B cell (primary cell): ENCODE measurements around the gene OR52E6. TPM values are rescaled to one million over a fixed set of nuclear protein-coding genes. Genes with fewer than 3 reads are reported as not detected.

Source experiments
- ATAC-seq: fragments of 200-7000 bp; cut with Tn5 transposase; one replicate; pipeline ENCODE4 v1.10.0; 2021; ENCODE audit warnings: low read depth, mild to moderate bottlenecking, moderate number of reproducible peaks, moderate library complexity
- CTCF ChIA-PET: fragments of 350-600 bp; sonication (Branson Sonifier 250); formaldehyde crosslinking; loops from one replicate; lab custom pipeline; 2021; ENCODE audit warnings: antibody characterized with exemption, inconsistent platforms; lab: Charles Lee
- POLR2A ChIA-PET: fragments of 350-600 bp; sonication (Branson Sonifier 250); formaldehyde crosslinking; loops from one replicate; lab custom pipeline; 2021; ENCODE audit warnings: antibody characterized with exemption; lab: Charles Lee
- DNase-seq: peaks from one replicate; pipeline ENCODE4 v3.0.0; 2013
- H2AFZ ChIP-seq: 2 replicates; pipeline ENCODE4 v1.6.1; 2012; ENCODE audit warnings: mild to moderate bottlenecking, low read depth, low read length; ENCODE audit not compliant: insufficient read depth, poor library complexity, severe bottlenecking
- H3K27ac ChIP-seq, 2 donors: 1 replicate in 1 of 2; 2 replicates in 1 of 2; pipeline ENCODE4 v1.5.1; 2012 to 2013; ENCODE audit warnings: low read length in 2 of 2, mild to moderate bottlenecking in 2 of 2, moderate library complexity in 1 of 2
- H3K27me3 ChIP-seq, 4 experiments: fragments of 200-600 bp in 1 of 4; sonication (generic) in 1 of 4; replicated peaks in 1 of 4; 1 replicate in 2 of 4; 2 replicates in 2 of 4; pipeline versions ENCODE4 v1.6.1 to v1.7.0; 2013 to 2016; ENCODE audit warnings: low read length in 3 of 4, mild to moderate bottlenecking in 2 of 4, mixed read lengths in 1 of 4, moderate library complexity in 1 of 4; ENCODE audit not compliant: insufficient read depth in 4 of 4, control insufficient read depth in 3 of 4; ENCODE audit errors: control extremely low read depth in 1 of 4
- H3K36me3 ChIP-seq, 2 experiments: replicated peaks in 1 of 2; 1 replicate in 1 of 2; 2 replicates in 1 of 2; pipeline versions ENCODE4 v1.6.1 to v1.7.1; 2013; ENCODE audit warnings: low read length in 1 of 2; ENCODE audit not compliant: insufficient read depth in 2 of 2, control insufficient read depth in 1 of 2; ENCODE audit errors: control extremely low read depth in 1 of 2, extremely low read depth in 1 of 2
- H3K4me1 ChIP-seq, 2 donors: fragments of 200-600 bp in 1 of 2; sonication (generic) in 1 of 2; 1 replicate in 1 of 2; 2 replicates in 1 of 2; pipeline versions ENCODE4 v1.5.1 to v1.6.1; 2013 to 2017; ENCODE audit warnings: low read length in 2 of 2; ENCODE audit not compliant: control insufficient read depth in 2 of 2, insufficient read depth in 2 of 2
- H3K4me2 ChIP-seq: replicated peaks from 2 replicates; pipeline ENCODE3; 2012; ENCODE audit warnings: mild to moderate bottlenecking, low read depth, low read length; ENCODE audit not compliant: poor library complexity, severe bottlenecking
- H3K4me3 ChIP-seq, 5 experiments: fragments of 200-600 bp in 1 of 5; sonication (generic) in 1 of 5; 1 replicate in 3 of 5; 2 replicates in 2 of 5; pipeline versions ENCODE4 v1.5.1 to v1.7.0; 2011 to 2016; ENCODE audit warnings: low read length in 4 of 5, mild to moderate bottlenecking in 4 of 5, low read depth in 2 of 5, control low read depth in 1 of 5, moderate library complexity in 1 of 5; ENCODE audit not compliant: insufficient read depth in 1 of 5; ENCODE audit errors: control extremely low read depth in 1 of 5, extremely low read depth in 1 of 5
- H3K79me2 ChIP-seq: fragments of 200-600 bp; sonication (generic); one replicate; pipeline ENCODE4 v1.6.0; 2016; ENCODE audit warnings: low read length; ENCODE audit not compliant: control insufficient read depth, insufficient read depth
- H3K9ac ChIP-seq: fragments of 200-600 bp; sonication (generic); 2 replicates; pipeline ENCODE4 v1.6.1; 2017; ENCODE audit warnings: mild to moderate bottlenecking, low read length, moderate library complexity
- H3K9me3 ChIP-seq, 3 donors: one replicate each; pipeline versions ENCODE4 v1.6.1 to v1.7.1; 2013; ENCODE audit warnings: low read length in 2 of 3; ENCODE audit not compliant: control insufficient read depth in 2 of 3, insufficient read depth in 1 of 3; ENCODE audit errors: control extremely low read depth in 1 of 3
- H4K20me1 ChIP-seq: 2 replicates; pipeline ENCODE4 v1.6.0; 2012; ENCODE audit warnings: mild to moderate bottlenecking, low read length; ENCODE audit not compliant: insufficient read depth, control insufficient read depth, poor library complexity, severe bottlenecking
- H3K27ac Mint-ChIP-seq: one replicate; pipeline ENCODE4 v1.8.0; 2021; ENCODE audit warnings: mixed read lengths
- H3K27me3 Mint-ChIP-seq: one replicate; pipeline ENCODE4 v1.8.0; 2021; ENCODE audit warnings: mixed read lengths
- H3K4me1 Mint-ChIP-seq: one replicate; pipeline ENCODE4 v1.8.0; 2021; ENCODE audit warnings: mixed read lengths
- H3K4me3 Mint-ChIP-seq: one replicate; pipeline ENCODE4 v1.8.0; 2021; ENCODE audit warnings: mixed read lengths
- H3K9me3 Mint-ChIP-seq: one replicate; pipeline ENCODE4 v1.8.0; 2022; ENCODE audit warnings: mixed read lengths; ENCODE audit not compliant: insufficient read depth
- CTCF ChIP-seq: fragments of 200-600 bp; IDR thresholded peaks from one replicate; pipeline ENCODE4 v1.8.0; 2022; ENCODE audit warnings: antibody characterized with exemption, mild to moderate bottlenecking
- EZH2 ChIP-seq: IDR thresholded peaks from 2 replicates; pipeline ENCODE4 v1.6.1; 2012; ENCODE audit warnings: borderline replicate concordance, low read depth, mild to moderate bottlenecking, moderate library complexity, low read length; ENCODE audit not compliant: insufficient read depth, poor library complexity, severe bottlenecking
- whole genome bisulfite sequencing: methylation state at CpG from one replicate; pipeline ENCODE4 v1.1.5; 2013; ENCODE audit warnings: missing lambda C conversion rate; ENCODE audit not compliant: insufficient coverage; 5-methylcytosine and 5-hydroxymethylcytosine counted together
- intact Hi-C: fragments of 100-400 bp; cut with micrococcal nuclease; formaldehyde crosslinking; loops from one replicate; pipeline ENCODE4 v1.10.0; 2022
- polyA plus RNA-seq: library from polyadenylated mRNA; depleted of rRNA; stranded (reverse); fragments of >200 nt; gene quantifications from 2 replicates; pipeline ENCODE4 v1.2.3, GENCODE V29; 2012
- total RNA-seq, 2 donors: library from RNA; stranded (reverse); fragments of 120-200 nt in 1 of 2; gene quantifications; 1 replicate in 1 of 2; 2 replicates in 1 of 2; pipeline versions ENCODE4 v1.2.3 to v1.2.4, GENCODE V29; 2013 to 2022

Gene OR52E6
- total and polyA plus RNA-seq, 2 donors (not counting 1 experiment from before 2014, with no cell fraction given) = not detected

GRCh38 chr11:5878564-5878963 is 36.9 kb upstream of the OR52E6 start:
- no peak overlapping the region for H3K27ac ChIP-seq
- H3K4me3 Mint-ChIP-seq = no peak overlapping the region
- no peaks in the 10 kb centered on the region for H3K27me3 Mint-ChIP-seq
- no peak for ATAC-seq
- no CpG with 5 or more reads among the region's 2 CpGs for WGBS
- CTCF ChIA-PET = no interaction called here
- H3K4me3 ChIP-seq = no peak overlapping the region
- H3K4me2 ChIP-seq = no peak overlapping the region
- no peaks in the 10 kb centered on the region for H3K4me1 Mint-ChIP-seq
- H4K20me1 ChIP-seq = no peaks in the 10 kb centered on the region
- no peak overlapping the region for H2AFZ ChIP-seq
- no peak for TF ChIP-seq EZH2
- no peak for TF ChIP-seq CTCF
- H3K9me3 Mint-ChIP-seq = no peaks in the 10 kb centered on the region
- no peaks in the 10 kb centered on the region for H3K79me2 ChIP-seq
- intact Hi-C loops = no loop called here
- H3K4me1 ChIP-seq = no peaks in the 10 kb centered on the region
- POLR2A ChIA-PET = no interaction called here
- H3K27ac Mint-ChIP-seq = no peak overlapping the region
- no peaks in the 10 kb centered on the region for H3K36me3 ChIP-seq
- DNase-seq = no peak
- H3K27me3 ChIP-seq = no peaks in the 10 kb centered on the region
- peaks cover 0 to 1% (median 0%) of the 10 kb centered on the region in 3 donors for H3K9me3 ChIP-seq
- no peak overlapping the region for H3K9ac ChIP-seq

- no peaks in the 10 kb centered on the region for H3K9me3 Mint-ChIP-seq
- CTCF ChIA-PET = no interaction called here
- POLR2A ChIA-PET = no interaction called here
- Histone ChIP-seq H3K9me3 (no peaks in the 10 kb centered on the region), H3K4me2 (no peak overlapping the region), H3K36me3 (no peaks in the 10 kb centered on the region), H3K4me3 (no peak overlapping the region), H3K79me2 (no peaks in the 10 kb centered on the region), H3K27ac (no peak overlapping the region), H3K4me1 (no peaks in the 10 kb centered on the region), H3K9ac (no peak overlapping the region), H2AFZ (no peak overlapping the region), H3K27me3 (no peaks in the 10 kb centered on the region), H4K20me1 (no peaks in the 10 kb centered on the region)
- H3K27ac Mint-ChIP-seq = no peak overlapping the region
- TF ChIP-seq CTCF = no peak
- TF ChIP-seq EZH2 = no peak
- 100% methylated on average over 1 of the region's 2 CpGs for whole genome bisulfite sequencing
- no peak for ATAC-seq
- DNase-seq = no peak
- no peak overlapping the region for H3K4me3 Mint-ChIP-seq
- intact Hi-C loops = no loop called here
- peaks cover 3% of the 10 kb centered on the region for H3K27me3 Mint-ChIP-seq
- no peaks in the 10 kb centered on the region for H3K4me1 Mint-ChIP-seq
Measured at GRCh38 chr11:5865826-5866225, 24.1 kb upstream of the OR52E6 start.
